ENCODE measurements around the gene HPCA. TPM values are rescaled to one million over a fixed set of nuclear protein-coding genes. Genes with fewer than 3 reads are reported as not detected.
A peak's percentile ranks its signal among the peaks of the same experiment; 100 is the strongest.

Gene HPCA
- total and polyA plus RNA-seq, 4 experiments from 2014 or later: 0.70 TPM; not detected in 3

- Mint-ChIP-seq H3K4me3 (no peak overlapping the region), H3K36me3 (no peaks in the 10 kb centered on the region), H3K27ac (peak overlapping the region in 1 of 7 donors; percentile 72), H3K4me1 (peaks cover 4 to 14% (median 11%) of the 10 kb centered on the region in 4 donors), H3K9me3 (peaks cover 0 to 2% (median 0%) of the 10 kb centered on the region in 8 donors), H3K27me3 (peaks cover 30 to 52% of the 10 kb centered on the region in 2 donors)
- POLR2A ChIA-PET (ENCODE audit: partially characterized antibody): no interaction called here
- no peaks in the 10 kb centered on the region for H3K36me3 ChIP-seq (ENCODE audit: insufficient read depth, low read length)
- H3K9me3 ChIP-seq (ENCODE audit: control insufficient read depth in 1 of 2, low read length in 2 of 2): no peaks in the 10 kb centered on the region
- H3K27me3 ChIP-seq (ENCODE audit: insufficient read depth, low read length): peaks cover 30% of the 10 kb centered on the region
- no peak overlapping the region for H3K27ac ChIP-seq (ENCODE audit: low read depth, low read length)
- peaks cover 5% of the 10 kb centered on the region for H3K4me1 ChIP-seq (ENCODE audit: insufficient read depth, low read length)
- no peak overlapping the region for H3K4me3 ChIP-seq (ENCODE audit: low read length in 2 of 2)
- intact Hi-C loops (cut with micrococcal nuclease): no loop called here
- no peak for DNase-seq
- CTCF ChIA-PET (ENCODE audit: partially characterized antibody): interaction anchor here (1.0 kb wide), 1 partner anchor 183 kb away, joined by 3 read pairs; no protein-coding TSS in a partner anchor
Observed at GRCh38 chr1:32895325-32896215, 9.3 kb downstream of the HPCA start.

GRCh38 chr1:32896451-32896850, 10.2 kb downstream of the HPCA start:
- peaks cover 0 to 2% (median 0%) of the 10 kb centered on the region in 8 donors for H3K9me3 Mint-ChIP-seq
- H3K27ac Mint-ChIP-seq: no peak overlapping the region
- Histone ChIP-seq H3K27ac (ENCODE audit: low read depth, low read length) (no peak overlapping the region), H3K4me3 (ENCODE audit: low read length in 2 of 2) (no peak overlapping the region), H3K27me3 (ENCODE audit: insufficient read depth, low read length) (peaks cover 31% of the 10 kb centered on the region), H3K9me3 (ENCODE audit: control insufficient read depth in 1 of 2, low read length in 2 of 2) (no peaks in the 10 kb centered on the region), H3K4me1 (ENCODE audit: insufficient read depth, low read length) (peaks cover 10% of the 10 kb centered on the region), H3K36me3 (ENCODE audit: insufficient read depth, low read length) (no peaks in the 10 kb centered on the region)
- no peak for DNase-seq
- ChIA-PET CTCF (ENCODE audit: partially characterized antibody) (no interaction called here), POLR2A (ENCODE audit: partially characterized antibody) (no interaction called here)
- H3K36me3 Mint-ChIP-seq: no peaks in the 10 kb centered on the region
- intact Hi-C loops (cut with micrococcal nuclease): no loop called here
- H3K4me1 Mint-ChIP-seq: peaks cover 4 to 16% (median 14%) of the 10 kb centered on the region in 4 donors
- H3K27me3 Mint-ChIP-seq: peaks cover 28 to 44% of the 10 kb centered on the region in 2 donors
- peak overlapping the region in 1 of 8 donors; percentile 39 for H3K4me3 Mint-ChIP-seq

GRCh38 chr1:32897082-32898049, 11.1 kb downstream of the HPCA start:
- Histone ChIP-seq H3K27me3 (ENCODE audit: insufficient read depth, low read length) (peaks cover 22% of the 10 kb centered on the region), H3K36me3 (ENCODE audit: insufficient read depth, low read length) (no peaks in the 10 kb centered on the region), H3K4me3 (ENCODE audit: low read length in 2 of 2) (no peak overlapping the region), H3K27ac (ENCODE audit: low read depth, low read length) (no peak overlapping the region), H3K4me1 (ENCODE audit: insufficient read depth, low read length) (peaks cover 13% of the 10 kb centered on the region), H3K9me3 (ENCODE audit: control insufficient read depth in 1 of 2, low read length in 2 of 2) (no peaks in the 10 kb centered on the region)
- H3K4me1 Mint-ChIP-seq: peaks cover 5 to 18% (median 13%) of the 10 kb centered on the region in 4 donors
- H3K27ac Mint-ChIP-seq: no peak overlapping the region
- POLR2A ChIA-PET (ENCODE audit: partially characterized antibody): no interaction called here
- H3K9me3 Mint-ChIP-seq: no peaks in the 10 kb centered on the region
- H3K27me3 Mint-ChIP-seq: peaks cover 29 to 42% of the 10 kb centered on the region in 2 donors
- CTCF ChIA-PET (ENCODE audit: partially characterized antibody): no interaction called here
- intact Hi-C loops (cut with micrococcal nuclease): no loop called here
- DNase-seq: no peak
- no peaks in the 10 kb centered on the region for H3K36me3 Mint-ChIP-seq
- H3K4me3 Mint-ChIP-seq: peak overlapping the region in 2 of 8 donors; percentile 5 to 39

GRCh38 chr1:32898056-32898455, 11.8 kb downstream of the HPCA start:
- CTCF ChIA-PET (ENCODE audit: partially characterized antibody): interaction anchor here (1.3 kb wide), 1 partner anchor 157 kb away, joined by 5 read pairs; no protein-coding TSS in a partner anchor
- intact Hi-C loops (cut with micrococcal nuclease): no loop called here
- H3K36me3 Mint-ChIP-seq: no peaks in the 10 kb centered on the region
- Histone ChIP-seq H3K36me3 (ENCODE audit: insufficient read depth, low read length) (no peaks in the 10 kb centered on the region), H3K4me3 (ENCODE audit: low read length in 2 of 2) (no peak overlapping the region), H3K9me3 (ENCODE audit: control insufficient read depth in 1 of 2, low read length in 2 of 2) (no peaks in the 10 kb centered on the region), H3K4me1 (ENCODE audit: insufficient read depth, low read length) (peaks cover 13% of the 10 kb centered on the region), H3K27ac (ENCODE audit: low read depth, low read length) (no peak overlapping the region), H3K27me3 (ENCODE audit: insufficient read depth, low read length) (peaks cover 18% of the 10 kb centered on the region)
- H3K27ac Mint-ChIP-seq: no peak overlapping the region
- peak overlapping the region in 2 of 8 donors; percentile 5 to 39 for H3K4me3 Mint-ChIP-seq
- POLR2A ChIA-PET (ENCODE audit: partially characterized antibody): no interaction called here
- no peaks in the 10 kb centered on the region for H3K9me3 Mint-ChIP-seq
- H3K4me1 Mint-ChIP-seq: peaks cover 2 to 14% (median 9%) of the 10 kb centered on the region in 4 donors
- peaks cover 29 to 42% of the 10 kb centered on the region in 2 donors for H3K27me3 Mint-ChIP-seq
- no peak for DNase-seq

GRCh38 chr1:32898958-32899357, 12.7 kb downstream of the HPCA start:
- Mint-ChIP-seq H3K4me1 (peaks cover 2 to 14% (median 9%) of the 10 kb centered on the region in 4 donors), H3K27ac (no peak overlapping the region), H3K9me3 (no peaks in the 10 kb centered on the region), H3K27me3 (peaks cover 32 to 42% of the 10 kb centered on the region in 2 donors), H3K36me3 (no peaks in the 10 kb centered on the region), H3K4me3 (peak overlapping the region in 3 of 8 donors; percentile 7 to 17 (median 9))
- Histone ChIP-seq H3K36me3 (ENCODE audit: insufficient read depth, low read length) (no peaks in the 10 kb centered on the region), H3K27me3 (ENCODE audit: insufficient read depth, low read length) (peaks cover 14% of the 10 kb centered on the region), H3K27ac (ENCODE audit: low read depth, low read length) (no peak overlapping the region), H3K9me3 (ENCODE audit: control insufficient read depth in 1 of 2, low read length in 2 of 2) (no peaks in the 10 kb centered on the region), H3K4me3 (ENCODE audit: low read length in 2 of 2) (no peak overlapping the region), H3K4me1 (ENCODE audit: insufficient read depth, low read length) (peaks cover 9% of the 10 kb centered on the region)
- POLR2A ChIA-PET (ENCODE audit: partially characterized antibody): no interaction called here
- intact Hi-C loops (cut with micrococcal nuclease): no loop called here
- CTCF ChIA-PET (ENCODE audit: partially characterized antibody): interaction anchor here (1.3 to 1.4 kb wide), 2 partner anchors 9 to 156 kb away, joined by 3 to 5 read pairs; no protein-coding TSS in a partner anchor
- no peak for DNase-seq

GRCh38 chr1:32899586-32900296, 13.4 kb downstream of the HPCA start:
- peaks cover 32 to 44% of the 10 kb centered on the region in 2 donors for H3K27me3 Mint-ChIP-seq
- Histone ChIP-seq H3K27me3 (ENCODE audit: insufficient read depth, low read length) (peaks cover 13% of the 10 kb centered on the region), H3K27ac (ENCODE audit: low read depth, low read length) (no peak overlapping the region), H3K4me3 (ENCODE audit: low read length in 2 of 2) (no peak overlapping the region), H3K9me3 (ENCODE audit: control insufficient read depth in 1 of 2, low read length in 2 of 2) (no peaks in the 10 kb centered on the region), H3K4me1 (ENCODE audit: insufficient read depth, low read length) (peaks cover 9% of the 10 kb centered on the region), H3K36me3 (ENCODE audit: insufficient read depth, low read length) (no peaks in the 10 kb centered on the region)
- no peaks in the 10 kb centered on the region for H3K36me3 Mint-ChIP-seq
- peaks cover 2 to 14% (median 9%) of the 10 kb centered on the region in 4 donors for H3K4me1 Mint-ChIP-seq
- peak overlapping the region in 2 of 8 donors; percentile 13 to 70 for H3K4me3 Mint-ChIP-seq
- no peak for DNase-seq
- H3K9me3 Mint-ChIP-seq: no peaks in the 10 kb centered on the region
- POLR2A ChIA-PET (ENCODE audit: partially characterized antibody): no interaction called here
- CTCF ChIA-PET (ENCODE audit: partially characterized antibody): interaction anchor here (1.4 kb wide), 1 partner anchor 10 kb away, joined by 3 read pairs; no protein-coding TSS in a partner anchor
- no peak overlapping the region for H3K27ac Mint-ChIP-seq
- intact Hi-C loops (cut with micrococcal nuclease): no loop called here
